GM21515 (cell line): ENCODE measurements around the gene ATG2A.

Source experiments
- ATAC-seq: cut with Tn5 transposase; IDR thresholded peaks from one replicate; pipeline ENCODE4 v1.9.1; 2021; ENCODE audit not compliant: unreplicated experiment

Gene ATG2A

DNA sequence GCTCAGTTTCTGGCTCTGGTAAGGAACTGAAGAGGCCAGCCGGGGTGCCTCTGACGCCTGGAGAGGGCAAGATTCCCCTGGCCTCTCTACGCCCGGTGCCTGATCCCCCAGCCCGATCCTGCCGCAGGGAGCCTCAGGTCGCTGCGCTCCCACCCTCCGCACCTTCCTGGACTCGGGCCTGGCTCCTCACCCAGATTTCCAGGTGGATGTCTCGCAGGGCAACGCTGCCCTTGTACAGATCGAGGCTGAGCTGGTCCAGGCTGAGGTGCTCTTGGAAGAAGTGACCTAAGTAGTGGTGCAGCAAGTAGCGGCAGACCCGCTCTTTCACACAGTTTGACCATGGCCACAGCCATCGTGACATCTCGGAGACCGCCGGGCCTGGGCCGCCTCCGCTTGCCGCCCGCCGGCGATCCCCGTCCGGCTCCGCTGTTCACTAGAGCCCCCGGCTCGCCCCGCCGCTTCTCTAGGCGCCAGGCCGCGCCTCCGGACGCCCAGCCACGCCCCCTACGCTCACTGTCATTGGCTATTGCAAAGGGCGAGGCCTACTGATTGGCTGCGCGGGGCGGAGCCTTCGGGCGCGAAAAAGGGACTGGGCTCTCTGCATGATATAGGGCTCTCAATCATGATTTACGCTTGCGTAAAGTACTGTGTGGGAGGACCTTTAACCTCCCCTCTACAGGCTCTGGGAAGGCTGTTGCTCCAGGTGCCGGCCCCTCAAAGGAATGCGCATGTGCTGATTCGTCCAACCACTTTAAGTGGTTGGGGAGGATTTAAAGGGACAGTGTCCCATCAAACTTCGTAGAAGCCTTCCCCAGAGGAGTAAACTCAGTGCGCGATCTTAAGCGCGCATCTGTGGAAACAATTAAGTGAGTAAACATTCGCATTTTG is at the start of gene ATG2A:
ATG2A (minus strand) TSS at position 435 of the 888 bp plus-strand sequence; CDS start at position 361, 74 bp downstream.
- ATAC-seq = peak; percentile 87

DNA sequence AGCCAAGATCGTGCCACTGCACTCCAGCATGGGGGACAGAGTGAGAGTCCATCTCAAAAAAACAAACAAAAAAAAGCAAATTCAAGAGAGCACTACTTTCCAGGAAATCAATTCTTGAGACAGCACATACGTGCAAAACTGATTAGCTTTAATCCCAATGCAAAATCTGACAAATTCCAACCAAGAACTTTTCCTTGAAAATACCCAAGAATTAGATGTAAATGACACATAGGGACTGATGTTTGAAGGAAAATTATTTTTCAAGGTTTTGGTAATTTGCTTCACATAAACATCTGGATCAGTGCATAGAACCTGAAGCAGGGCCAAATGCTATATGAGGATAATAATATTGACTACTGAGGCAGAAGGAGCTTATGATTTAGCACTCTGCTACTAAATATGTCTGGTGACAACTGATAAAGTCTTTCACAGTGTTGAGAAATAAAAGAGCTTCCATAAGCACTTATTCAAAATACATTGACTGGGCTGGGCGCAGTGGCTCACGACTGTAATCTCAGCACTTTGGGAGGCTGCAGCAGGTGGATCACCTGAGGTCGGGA is 46.1 kb upstream of the ATG2A start:
- ATAC-seq = no peak

DNA sequence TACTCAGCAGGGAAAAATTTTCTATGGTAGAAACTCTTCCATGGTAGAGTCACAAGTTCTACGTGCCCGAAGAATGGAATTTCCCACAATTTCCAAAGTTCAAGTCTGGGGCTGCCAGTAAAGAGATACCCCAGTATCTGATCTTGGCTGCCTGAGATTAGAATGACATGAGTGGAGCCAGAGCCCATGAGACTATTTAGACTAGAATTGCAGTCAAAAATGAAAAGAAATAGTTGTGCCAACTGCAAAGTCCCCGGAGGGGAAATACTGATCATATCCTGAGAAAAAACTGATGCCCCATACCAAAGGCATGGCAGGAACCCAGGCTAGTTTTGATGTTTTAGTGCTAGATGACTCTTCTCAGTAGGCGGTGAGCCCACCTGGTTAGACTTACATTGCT is 43.7 kb upstream of the ATG2A start:
- no peak for ATAC-seq

DNA sequence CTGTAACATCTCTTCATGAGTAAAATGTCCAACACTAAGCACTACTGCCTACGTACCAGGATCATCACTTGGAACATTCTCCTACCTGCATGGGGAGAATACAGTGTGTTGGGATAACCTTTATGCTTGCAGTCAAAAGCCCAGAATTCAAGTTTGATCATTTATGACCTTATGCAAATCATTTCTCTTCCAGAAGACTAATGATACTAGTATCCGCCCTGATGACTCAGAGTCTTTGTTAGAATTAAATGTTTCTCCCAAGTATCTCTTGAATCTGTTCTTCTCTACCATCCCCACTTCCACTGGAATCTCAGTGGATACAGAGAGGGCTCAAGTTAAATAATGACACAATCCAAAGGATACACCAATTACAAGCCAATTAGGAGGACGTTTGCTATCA is 42.5 kb upstream of the ATG2A start:
- ATAC-seq = no peak

GRCh38 chr11:64954201-64954600 is 37.2 kb upstream of the ATG2A start:
- no peak for ATAC-seq

DNA sequence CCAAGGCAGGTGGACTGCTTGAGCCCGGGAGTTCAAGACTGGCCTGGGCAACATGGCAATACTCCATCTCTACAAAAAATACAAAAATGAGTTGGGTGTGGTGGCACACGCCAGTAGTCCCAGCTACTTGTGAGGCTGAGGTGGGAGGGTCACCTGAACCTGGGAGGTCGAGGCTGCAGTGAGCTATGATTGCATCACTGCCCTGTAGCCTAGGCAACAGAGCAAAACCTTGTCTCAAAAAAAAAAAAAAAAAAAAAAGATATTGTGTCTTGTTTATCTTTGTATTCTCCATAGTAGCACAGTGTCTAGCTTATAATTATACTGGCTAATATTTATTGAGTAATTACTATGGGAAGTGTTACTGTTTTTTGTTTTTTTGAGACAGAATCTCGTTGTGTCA is 34.5 kb upstream of the ATG2A start:
- ATAC-seq = no peak

GRCh38 chr11:64947208-64947814 is 30.3 kb upstream of the ATG2A start:
- ATAC-seq = no peak

DNA sequence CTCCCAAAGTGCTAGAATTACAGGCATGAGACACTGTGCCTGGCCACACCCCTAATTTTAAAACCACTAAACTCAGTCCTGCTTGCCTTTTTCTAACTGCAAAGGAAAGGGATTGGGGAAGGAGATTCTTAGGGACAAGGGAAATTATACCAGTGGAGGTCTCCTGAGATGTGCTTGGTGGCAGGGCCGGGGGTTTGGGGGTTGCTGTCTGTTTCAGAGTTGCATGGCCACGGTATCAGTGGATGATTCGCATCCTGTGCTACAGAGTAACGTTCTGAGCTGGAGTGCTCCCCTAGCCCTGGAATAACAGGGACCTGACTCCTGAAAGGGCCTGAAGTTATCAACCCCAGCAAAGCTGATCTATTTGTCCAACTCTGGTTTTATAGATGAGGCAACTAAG is 19.5 kb upstream of the ATG2A start:
- no peak for ATAC-seq

- ATAC-seq = no peak
Measured at GRCh38 chr11:64935359-64936081, 18.5 kb upstream of the ATG2A start, which contains the start of gene GPHA2. Gene GPHA2 (minus strand): TSS chr11:64935893. CDS start chr11:64935460, 433 bp downstream.

DNA sequence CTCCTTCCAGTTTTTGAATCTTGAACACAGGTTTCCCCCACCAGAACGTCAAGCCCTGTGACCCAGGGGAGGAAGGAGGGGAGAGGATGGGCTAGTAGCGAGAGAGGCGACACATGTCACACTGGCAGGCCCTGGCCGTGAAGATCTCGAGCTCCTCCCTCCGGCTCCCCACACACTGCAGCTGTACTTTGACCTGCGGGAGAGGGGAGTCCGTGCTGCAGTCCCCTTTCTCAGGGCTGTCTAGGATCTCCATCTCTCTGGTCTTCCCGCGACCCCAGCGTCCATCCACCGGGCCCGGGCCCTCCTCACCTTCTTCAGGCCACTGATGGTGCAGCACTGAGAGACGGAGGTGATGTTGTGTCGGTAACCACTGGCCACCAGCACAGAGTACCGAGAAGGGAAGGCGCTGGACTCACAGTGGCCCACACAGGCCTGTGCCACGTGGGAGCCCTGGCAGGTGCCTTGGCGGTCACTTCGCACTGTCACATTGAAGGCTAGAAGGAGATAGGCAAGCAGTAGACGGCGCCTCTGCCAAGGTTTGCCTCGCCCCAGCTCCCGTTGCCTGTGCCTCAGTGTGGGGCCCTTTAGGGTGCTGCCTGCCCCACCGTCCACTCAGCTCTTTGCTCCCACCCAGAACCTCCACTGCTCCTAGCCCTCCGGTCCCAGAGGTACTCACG is 17.8 kb upstream of the ATG2A start:
- ATAC-seq = no peak

- no peak for ATAC-seq
Measured at GRCh38 chr11:64933935-64934681, 17.1 kb upstream of the ATG2A start.

- ATAC-seq = no peak
Measured at GRCh38 chr11:64933213-64933934, 16.4 kb upstream of the ATG2A start.

- no peak for ATAC-seq
Measured at GRCh38 chr11:64932324-64932723, 15.3 kb upstream of the ATG2A start.

DNA sequence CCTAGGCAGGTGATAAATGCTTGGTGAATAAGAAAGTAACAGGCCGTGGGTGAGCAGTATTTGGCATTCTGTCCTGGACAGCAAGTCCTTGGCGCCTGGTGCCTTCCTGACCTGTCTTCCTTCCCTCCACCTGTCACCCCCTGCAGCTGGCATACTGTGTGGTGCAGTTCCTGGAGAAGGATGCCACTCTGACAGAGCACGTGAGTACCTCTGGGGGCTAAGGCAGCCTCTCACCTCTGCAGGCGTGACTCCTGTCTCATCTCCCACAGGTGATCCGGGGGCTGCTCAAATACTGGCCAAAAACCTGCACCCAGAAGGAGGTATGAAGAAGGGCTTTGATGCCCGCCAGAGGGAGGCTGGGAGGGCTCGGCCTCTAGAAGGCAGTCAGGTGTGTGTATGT is 14.3 kb upstream of the ATG2A start:
- ATAC-seq = no peak

DNA sequence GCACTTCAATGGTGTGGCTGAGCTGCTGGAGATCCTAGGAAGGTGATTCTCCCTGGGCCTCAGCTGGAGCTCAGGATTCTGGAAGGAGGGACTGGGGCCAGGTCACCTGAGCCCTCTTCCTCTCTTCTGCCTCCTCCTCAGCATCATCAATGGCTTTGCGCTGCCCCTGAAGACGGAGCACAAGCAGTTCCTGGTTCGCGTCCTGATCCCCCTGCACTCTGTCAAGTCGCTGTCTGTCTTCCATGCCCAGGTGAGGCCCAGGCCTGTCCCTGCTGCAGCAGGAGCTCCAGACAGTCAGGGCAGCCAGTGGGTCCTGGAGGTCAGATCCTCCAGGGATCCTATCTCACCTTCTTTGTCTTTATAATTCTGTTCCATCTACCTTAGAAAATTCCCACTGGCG is 13.3 kb upstream of the ATG2A start:
- no peak for ATAC-seq

- ATAC-seq = no peak
Measured at GRCh38 chr11:64929625-64930024, 12.6 kb upstream of the ATG2A start.

GRCh38 chr11:64928957-64929356 is 11.9 kb upstream of the ATG2A start:
- no peak for ATAC-seq

GRCh38 chr11:64926689-64927088 is 9.7 kb upstream of the ATG2A start:
- ATAC-seq = no peak
